ENCODE results near the gene SOX30.
"Not testable (repeated sequence)": the region's sequence is repeated elsewhere in the genome, so short reads cannot be mapped to it uniquely, and the experiment has no call there.

Gene SOX30

DNA sequence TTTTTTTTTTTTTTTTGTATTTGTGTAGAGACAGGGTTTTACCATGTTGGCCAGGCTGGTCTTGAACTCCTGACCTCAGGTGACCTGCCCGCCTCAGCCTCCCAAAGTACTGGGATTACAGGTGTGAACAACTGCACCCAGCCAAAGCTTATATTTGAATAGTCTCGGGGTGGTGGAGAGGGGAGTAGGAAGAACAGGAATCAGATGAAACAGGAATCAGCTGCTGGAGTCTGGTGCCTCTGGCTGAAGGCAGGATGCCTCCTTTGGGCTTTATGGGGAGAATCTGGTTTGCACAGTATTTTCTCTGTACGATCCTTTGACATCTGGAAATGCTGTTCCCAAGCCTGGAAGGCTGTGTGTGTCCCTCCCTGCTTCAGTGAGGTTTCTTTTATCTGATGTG is 30.0 kb upstream of the SOX30 start:
- ChIA-PET POLR2A (interaction anchor here (1.0 kb wide), 1 partner anchor 49 kb away, joined by 3 read pairs; the partner anchor contains the start of gene THG1L), CTCF (interaction anchor here (0.9 to 1.5 kb wide), 4 partner anchors 9 to 322 kb away, joined by 3 to 5 read pairs (median 4); no protein-coding TSS in a partner anchor)
- TF ChIP-seq, protein P1, sequence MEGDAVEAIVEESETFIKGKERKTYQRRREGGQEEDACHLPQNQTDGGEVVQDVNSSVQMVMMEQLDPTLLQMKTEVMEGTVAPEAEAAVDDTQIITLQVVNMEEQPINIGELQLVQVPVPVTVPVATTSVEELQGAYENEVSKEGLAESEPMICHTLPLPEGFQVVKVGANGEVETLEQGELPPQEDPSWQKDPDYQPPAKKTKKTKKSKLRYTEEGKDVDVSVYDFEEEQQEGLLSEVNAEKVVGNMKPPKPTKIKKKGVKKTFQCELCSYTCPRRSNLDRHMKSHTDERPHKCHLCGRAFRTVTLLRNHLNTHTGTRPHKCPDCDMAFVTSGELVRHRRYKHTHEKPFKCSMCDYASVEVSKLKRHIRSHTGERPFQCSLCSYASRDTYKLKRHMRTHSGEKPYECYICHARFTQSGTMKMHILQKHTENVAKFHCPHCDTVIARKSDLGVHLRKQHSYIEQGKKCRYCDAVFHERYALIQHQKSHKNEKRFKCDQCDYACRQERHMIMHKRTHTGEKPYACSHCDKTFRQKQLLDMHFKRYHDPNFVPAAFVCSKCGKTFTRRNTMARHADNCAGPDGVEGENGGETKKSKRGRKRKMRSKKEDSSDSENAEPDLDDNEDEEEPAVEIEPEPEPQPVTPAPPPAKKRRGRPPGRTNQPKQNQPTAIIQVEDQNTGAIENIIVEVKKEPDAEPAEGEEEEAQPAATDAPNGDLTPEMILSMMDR (IDR thresholded peaks at IDR 0.05; ENCODE audit: insufficient read depth, low read length, missing control alignments), result no peak
- H3K4me3 ChIP-seq (ENCODE audit: low read depth, low read length), result no peak overlapping the region
- no peak for DNase-seq (ENCODE audit: low read depth, low spot score)

GRCh38 chr5:157681048-157681447 is 28.8 kb upstream of the SOX30 start:
- TF ChIP-seq, protein P1 (IDR thresholded peaks at IDR 0.05; ENCODE audit: insufficient read depth, low read length, missing control alignments), result no peak
- no peak for DNase-seq (ENCODE audit: low read depth, low spot score)
- no peak overlapping the region for H3K4me3 ChIP-seq (ENCODE audit: low read depth, low read length)
- ChIA-PET POLR2A (no interaction called here), CTCF (interaction anchor here (1.3 to 1.5 kb wide), 3 partner anchors 11 to 62 kb away, joined by 4 read pairs; no protein-coding TSS in a partner anchor)

GRCh38 chr5:157680239-157680638 is 28.0 kb upstream of the SOX30 start:
- TF ChIP-seq, protein P1 (IDR thresholded peaks at IDR 0.05; ENCODE audit: insufficient read depth, low read length, missing control alignments), result no peak
- ChIA-PET POLR2A (no interaction called here), CTCF (interaction anchor here (1.5 kb wide), 1 partner anchor 63 kb away, joined by 4 read pairs; no protein-coding TSS in a partner anchor)
- no peak overlapping the region for H3K4me3 ChIP-seq (ENCODE audit: low read depth, low read length)
- DNase-seq (ENCODE audit: low read depth, low spot score), result no peak

- ChIA-PET POLR2A (no interaction called here), CTCF (interaction anchor here (1.2 kb wide), 1 partner anchor 39 kb away, joined by 4 read pairs; no protein-coding TSS in a partner anchor)
- H3K4me3 ChIP-seq (ENCODE audit: low read depth, low read length), result no peak overlapping the region
- TF ChIP-seq, protein P1 (IDR thresholded peaks at IDR 0.05; ENCODE audit: insufficient read depth, low read length, missing control alignments), result no peak
- no peak for DNase-seq (ENCODE audit: low read depth, low spot score)
Observed at GRCh38 chr5:157679801-157680200, 27.6 kb upstream of the SOX30 start.

DNA sequence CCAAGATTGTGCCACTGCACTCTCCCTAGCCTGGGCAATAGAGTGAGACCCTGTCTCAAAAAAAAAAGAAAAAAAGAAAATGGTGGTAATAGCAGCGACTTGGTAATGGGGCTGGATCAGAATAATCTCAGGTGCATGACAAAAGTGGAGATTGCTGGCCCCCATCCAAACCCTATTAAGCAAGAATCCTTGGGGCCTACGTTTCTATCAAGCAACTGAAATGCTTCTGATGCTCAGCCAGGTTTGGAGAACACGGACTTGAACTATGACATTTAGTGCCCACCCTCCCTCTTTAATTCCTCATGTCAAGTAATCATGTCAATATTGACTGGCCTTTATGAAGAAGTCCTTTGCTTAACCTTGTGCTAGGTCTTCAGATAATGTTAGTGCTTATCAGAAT is 25.7 kb upstream of the SOX30 start:
- CTCF ChIA-PET, result no interaction called here
- TF ChIP-seq, protein P1 (IDR thresholded peaks at IDR 0.05; ENCODE audit: insufficient read depth, low read length, missing control alignments), result no peak

GRCh38 chr5:157674351-157674750 is 22.1 kb upstream of the SOX30 start:
- H3K4me3 ChIP-seq (ENCODE audit: low read depth, low read length); POLR2A ChIA-PET; CTCF ChIA-PET; DNase-seq (ENCODE audit: low read depth, low spot score): not testable (repeated sequence)

More for the DNA sequence above, 25.7 kb upstream of the SOX30 start:
- POLR2A ChIA-PET, result no interaction called here
- no peak for DNase-seq (ENCODE audit: low read depth, low spot score)
- no peak overlapping the region for H3K4me3 ChIP-seq (ENCODE audit: low read depth, low read length)

DNA sequence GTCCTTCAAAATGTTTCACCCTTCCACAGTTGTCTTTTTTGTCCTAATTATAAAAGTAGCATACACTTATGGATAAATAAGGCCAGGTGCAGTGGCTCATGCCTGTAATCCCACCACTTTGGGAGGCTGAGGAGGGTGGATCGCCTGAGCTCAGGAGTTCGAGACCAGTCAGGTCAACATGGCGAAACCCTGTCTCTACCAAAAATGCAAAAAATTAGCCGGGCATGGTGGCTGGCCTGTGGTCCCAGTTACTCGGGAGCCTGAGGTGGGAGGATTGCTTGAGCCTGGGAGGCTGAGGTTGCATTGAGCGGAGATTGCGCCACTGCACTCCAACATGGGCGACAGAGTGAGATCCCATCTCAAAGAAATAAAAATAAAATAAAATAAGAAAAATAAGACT is 20.7 kb upstream of the SOX30 start:
- H3K4me3 ChIP-seq (ENCODE audit: low read depth, low read length), result no peak overlapping the region
- ChIA-PET POLR2A (no interaction called here), CTCF (no interaction called here)
- TF ChIP-seq, protein P1 (IDR thresholded peaks at IDR 0.05; ENCODE audit: insufficient read depth, low read length, missing control alignments), result no peak
- DNase-seq (ENCODE audit: low read depth, low spot score), result no peak

Data from AG04449 (cell line).